ENCODE data around the gene ZNF451. TPM values are rescaled to one million over a fixed set of nuclear protein-coding genes. Genes with fewer than 3 reads are reported as not detected.

The ZNF451 gene
- total RNA-seq, 4 donors from 2014 or later, result 51.1 to 62.8 (median 59.2) TPM

GRCh38 chr6:57165080-57165479, 75.1 kb downstream of the ZNF451 start:
- peaks cover 0 to 23% (median 9%) of the 10 kb centered on the region in 4 donors for H3K9me3 ChIP-seq
- no peaks in the 10 kb centered on the region for H3K4me1 ChIP-seq
- no peak for DNase-seq (ENCODE audit: low spot score in 2 of 2)
- TF ChIP-seq EP300 (IDR thresholded peaks at IDR 0.05) (no peak), CTCF (IDR thresholded peaks at IDR 0.05) (no peak), POLR2A (IDR thresholded peaks at IDR 0.05) (no peak)
- no peaks in the 10 kb centered on the region for H3K27me3 ChIP-seq
- peaks cover 0 to 64% (median 0%) of the 10 kb centered on the region in 3 donors for H3K36me3 ChIP-seq
- H3K27ac ChIP-seq, result no peak overlapping the region
- WGBS, 2 donors, result 91 to 100% methylated on average over 1 of the region's 1 CpG
- no peak overlapping the region for H3K4me3 ChIP-seq

GRCh38 chr6:57172136-57173055, 82.4 kb downstream of the ZNF451 start, which contains the start of gene BAG2:
BAG2 (plus strand) TSS chr6:57172326; CDS start chr6:57172698, 372 bp downstream.
- Histone ChIP-seq H3K27ac (peak within 1 kb of the TSS; percentile 78 to 96 (median 85)), H3K4me3 (peak within 1 kb of the TSS; percentile 63 to 85 (median 73)), H3K9me3 (no peaks in the 10 kb centered on the region), H3K27me3 (no peaks in the 10 kb centered on the region), H3K4me1 (peaks cover 0 to 25% (median 8%) of the 10 kb centered on the region in 4 donors), H3K36me3 (peaks cover 0 to 4% (median 0%) of the 10 kb centered on the region in 3 donors)
- WGBS, 2 donors, result 1% methylated on average over 70 to 84 of the region's 97 CpGs
- peak; percentile 70 to 86 for DNase-seq (ENCODE audit: low spot score in 2 of 2)
- TF ChIP-seq CTCF (IDR thresholded peaks at IDR 0.05) (peak in 3 of 5 experiments; percentile 19 to 75 (median 67)), EP300 (IDR thresholded peaks at IDR 0.05) (peak in 1 of 2 donors; percentile 69), POLR2A (IDR thresholded peaks at IDR 0.05) (peak; percentile 51 to 62)

DNA sequence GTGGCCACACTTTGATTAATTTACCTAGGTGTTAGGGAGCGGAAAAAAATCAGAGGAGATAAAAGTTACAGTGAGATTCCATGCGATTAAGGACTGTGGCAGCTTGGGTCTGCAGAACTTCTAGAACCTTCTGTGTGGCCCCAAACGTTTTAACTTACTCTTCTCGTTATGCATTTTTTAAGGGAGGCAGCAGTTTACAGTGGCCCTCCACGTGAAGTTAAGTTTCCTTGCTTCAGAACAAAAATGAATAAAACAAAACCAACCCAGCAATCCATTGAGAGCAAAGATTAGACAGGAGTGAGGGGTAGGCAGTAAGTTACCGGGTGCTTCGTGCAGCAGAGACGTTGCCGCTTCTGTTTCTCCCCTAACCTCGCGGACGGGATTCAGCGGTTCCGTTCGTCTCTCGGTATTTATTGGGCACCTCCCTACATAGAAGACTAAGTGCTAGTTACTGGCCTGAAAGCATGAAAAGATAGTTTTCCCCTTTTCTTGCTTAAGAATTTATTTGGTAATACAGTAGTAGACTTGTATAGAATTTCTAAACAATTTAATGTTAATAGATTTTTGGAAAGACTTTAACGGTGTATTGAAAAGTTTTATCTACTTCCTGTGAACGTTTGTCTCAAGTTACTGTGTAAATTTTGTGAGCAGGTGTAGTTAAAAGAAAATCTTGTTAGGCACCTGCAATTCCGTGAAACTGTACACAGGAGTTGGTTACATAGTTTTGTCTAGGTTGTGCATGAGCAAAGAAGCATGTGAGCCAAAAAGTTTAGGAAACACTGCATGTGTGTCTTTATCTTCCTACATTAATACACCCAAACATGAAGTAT, 83.3 kb downstream of the ZNF451 start:
- Histone ChIP-seq H3K27me3 (no peaks in the 10 kb centered on the region), H3K4me3 (peak overlapping the region; percentile 63 to 85 (median 73)), H3K27ac (peak overlapping the region; percentile 78 to 96 (median 85)), H3K36me3 (no peaks in the 10 kb centered on the region), H3K4me1 (peaks cover 0 to 28% (median 9%) of the 10 kb centered on the region in 4 donors), H3K9me3 (no peaks in the 10 kb centered on the region)
- WGBS, 2 donors, result 26 to 29% methylated on average over 19 of the region's 19 CpGs
- no peak for DNase-seq (ENCODE audit: low spot score in 2 of 2)
- TF ChIP-seq POLR2A (IDR thresholded peaks at IDR 0.05) (no peak), CTCF (IDR thresholded peaks at IDR 0.05) (no peak), EP300 (IDR thresholded peaks at IDR 0.05) (no peak)

GRCh38 chr6:57173886-57174510, 84.0 kb downstream of the ZNF451 start:
- 50 to 52% methylated on average over 5 of the region's 5 CpGs for WGBS, 2 donors
- Histone ChIP-seq H3K9me3 (no peaks in the 10 kb centered on the region), H3K27me3 (no peaks in the 10 kb centered on the region), H3K4me3 (peak overlapping the region; percentile 63 to 85 (median 73)), H3K27ac (peak overlapping the region; percentile 30 to 96 (median 74)), H3K4me1 (peaks cover 0 to 30% (median 9%) of the 10 kb centered on the region in 4 donors), H3K36me3 (no peaks in the 10 kb centered on the region)
- TF ChIP-seq POLR2A (IDR thresholded peaks at IDR 0.05) (no peak), EP300 (IDR thresholded peaks at IDR 0.05) (peak in 1 of 2 donors; percentile 20)
- peak in 1 of 2 donors; percentile 15 for DNase-seq (ENCODE audit: low spot score in 2 of 2)

DNA sequence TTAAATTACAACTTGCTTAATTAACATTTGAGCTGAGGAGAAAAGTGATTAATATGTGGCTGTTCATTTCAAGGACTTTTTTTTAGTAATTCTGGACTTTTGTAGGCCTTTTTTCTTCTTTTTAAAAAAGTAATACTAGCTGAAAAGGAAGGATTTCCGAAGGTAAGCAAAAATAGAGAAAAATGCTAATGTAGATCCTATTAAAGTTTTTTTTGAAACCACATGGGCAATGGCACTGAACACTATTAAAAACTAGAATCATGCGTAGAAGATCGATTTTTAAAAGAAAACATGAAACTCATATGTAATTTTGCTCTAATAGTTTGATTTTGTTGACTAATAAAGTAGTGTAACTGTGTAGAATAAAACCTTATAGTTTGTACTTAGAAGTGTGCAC, 84.5 kb downstream of the ZNF451 start:
- peak overlapping the region in 2 of 4 donors; percentile 61 to 96 for H3K27ac ChIP-seq
- H3K36me3 ChIP-seq, result no peaks in the 10 kb centered on the region
- no peaks in the 10 kb centered on the region for H3K27me3 ChIP-seq
- WGBS, 2 donors, result 84 to 85% methylated on average over 3 of the region's 3 CpGs
- no peak for DNase-seq (ENCODE audit: low spot score in 2 of 2)
- TF ChIP-seq POLR2A (IDR thresholded peaks at IDR 0.05), result no peak
- TF ChIP-seq CTCF (IDR thresholded peaks at IDR 0.05), result no peak
- TF ChIP-seq EP300 (IDR thresholded peaks at IDR 0.05), result no peak
- H3K4me1 ChIP-seq, result peaks cover 0 to 30% (median 9%) of the 10 kb centered on the region in 4 donors
- H3K4me3 ChIP-seq, result no peak overlapping the region
- no peaks in the 10 kb centered on the region for H3K9me3 ChIP-seq

Measured in tibial nerve (tissue), 4 donors.